Measurements from ENCODE around the gene BICRA.

- no peak for TF ChIP-seq BHLHE40 (IDR thresholded peaks at IDR 0.05; ENCODE audit: borderline replicate concordance)
- no peak for TF ChIP-seq ARNT (IDR thresholded peaks at IDR 0.05)
- no peak for TF ChIP-seq FOXM1 (IDR thresholded peaks at IDR 0.05; ENCODE audit: borderline replicate concordance)
- TF ChIP-seq HDGF (IDR thresholded peaks at IDR 0.05; ENCODE audit: borderline replicate concordance), result no peak
- TF ChIP-seq ELF4 (IDR thresholded peaks at IDR 0.05), result no peak
- TF ChIP-seq SP1 (IDR thresholded peaks at IDR 0.05), result no peak
- no peak for TF ChIP-seq SUZ12 (IDR thresholded peaks at IDR 0.05)
- no peak for TF ChIP-seq TARDBP (IDR thresholded peaks at IDR 0.05)
- TF ChIP-seq PKNOX1 (IDR thresholded peaks at IDR 0.05), result no peak
- TF ChIP-seq NFRKB (IDR thresholded peaks at IDR 0.05), result no peak
- no peak for TF ChIP-seq LEF1 (IDR thresholded peaks at IDR 0.05; ENCODE audit: borderline replicate concordance)
- no peak for TF ChIP-seq FOXK2 (IDR thresholded peaks at IDR 0.05)
These were observed 1.3 kb upstream of the BICRA start for GRCh38 chr19:47607564-47608073.
